ENCODE measurements around the gene SLC5A12. TPM values are rescaled to one million over a fixed set of nuclear protein-coding genes. Genes with fewer than 3 reads are reported as not detected.

SLC5A12 gene
- total RNA-seq, 2 donors from 2014 or later = not detected

GRCh38 chr11:26712497-26712896, 9.4 kb downstream of the SLC5A12 start:
- DNase-seq (no peak), ATAC-seq (no peak)
- Histone ChIP-seq H3K27ac (no peak overlapping the region), H3K27me3 (no peaks in the 10 kb centered on the region), H3K4me3 (no peak overlapping the region), H3K36me3 (replicated peaks in 1 of 2; ENCODE audit: insufficient read depth in 1 of 2, low read depth in 2 of 2) (no peaks in the 10 kb centered on the region), H3K9me3 (no peaks in the 10 kb centered on the region), H3K4me1 (no peaks in the 10 kb centered on the region)
- 40 to 46% methylated on average over 5 of the region's 5 CpGs for WGBS, 2 donors
- TF ChIP-seq POLR2A (IDR thresholded peaks at IDR 0.05) (no peak), CTCF (IDR thresholded peaks at IDR 0.05) (no peak)
- intact Hi-C loops (cut with DNase I) = no loop called here

- no peak overlapping the region for H3K4me3 ChIP-seq
- H3K9me3 ChIP-seq = no peaks in the 10 kb centered on the region
- 76 to 86% methylated on average over 2 of the region's 2 CpGs for WGBS, 2 donors
- TF ChIP-seq POLR2A (IDR thresholded peaks at IDR 0.05) (no peak), CTCF (IDR thresholded peaks at IDR 0.05) (no peak)
- DNase-seq (no peak), ATAC-seq (no peak)
- H3K36me3 ChIP-seq (replicated peaks in 1 of 2; ENCODE audit: insufficient read depth in 1 of 2, low read depth in 2 of 2) = no peaks in the 10 kb centered on the region
- no peaks in the 10 kb centered on the region for H3K4me1 ChIP-seq
- H3K27ac ChIP-seq = no peak overlapping the region
- H3K27me3 ChIP-seq = no peaks in the 10 kb centered on the region
- intact Hi-C loops (cut with DNase I) = no loop called here
These were observed 11.4 kb downstream of the SLC5A12 start for GRCh38 chr11:26710489-26710888.

- ATAC-seq (no peak), DNase-seq (no peak)
- H3K27me3 ChIP-seq = no peaks in the 10 kb centered on the region
- no peaks in the 10 kb centered on the region for H3K4me1 ChIP-seq
- TF ChIP-seq CTCF (IDR thresholded peaks at IDR 0.05) = no peak
- 41 to 64% methylated on average over 2 of the region's 2 CpGs for WGBS, 2 donors
- no peaks in the 10 kb centered on the region for H3K36me3 ChIP-seq (replicated peaks in 1 of 2; ENCODE audit: insufficient read depth in 1 of 2, low read depth in 2 of 2)
- no peak overlapping the region for H3K4me3 ChIP-seq
- H3K27ac ChIP-seq = no peak overlapping the region
- H3K9me3 ChIP-seq = no peaks in the 10 kb centered on the region
- intact Hi-C loops (cut with DNase I) = no loop called here
These were observed 13.0 kb downstream of the SLC5A12 start for GRCh38 chr11:26708736-26709456.

DNA sequence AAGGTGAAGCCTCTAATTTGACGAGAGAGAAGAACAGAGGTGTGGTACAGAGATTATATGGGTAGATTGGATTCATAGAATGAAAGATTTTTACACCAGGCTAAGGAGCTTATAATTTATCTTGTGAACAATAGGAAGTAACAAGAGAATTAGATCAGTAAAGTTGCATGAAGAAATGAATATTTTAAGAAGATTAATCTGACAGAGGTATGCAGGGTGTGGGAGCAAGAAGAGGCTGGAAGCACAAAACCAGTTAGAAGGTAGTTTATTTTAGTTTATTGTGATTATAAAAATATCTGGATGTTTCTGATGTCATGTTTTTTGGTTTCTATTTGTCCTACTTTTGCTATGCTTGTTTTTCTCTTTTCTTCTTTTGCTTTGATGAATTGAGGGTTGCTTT, 15.7 kb downstream of the SLC5A12 start:
- Histone ChIP-seq H3K36me3 (replicated peaks in 1 of 2; ENCODE audit: insufficient read depth in 1 of 2, low read depth in 2 of 2) (no peaks in the 10 kb centered on the region), H3K4me3 (no peak overlapping the region), H3K4me1 (no peaks in the 10 kb centered on the region), H3K27ac (no peak overlapping the region), H3K27me3 (no peaks in the 10 kb centered on the region), H3K9me3 (no peaks in the 10 kb centered on the region)
- WGBS, 2 donors = 54 to 57% methylated on average over 1 of the region's 1 CpG
- no peak for DNase-seq
- intact Hi-C loops (cut with DNase I) = no loop called here
- no peak for ATAC-seq
- TF ChIP-seq CTCF (IDR thresholded peaks at IDR 0.05) (no peak), POLR2A (IDR thresholded peaks at IDR 0.05) (no peak)

DNA sequence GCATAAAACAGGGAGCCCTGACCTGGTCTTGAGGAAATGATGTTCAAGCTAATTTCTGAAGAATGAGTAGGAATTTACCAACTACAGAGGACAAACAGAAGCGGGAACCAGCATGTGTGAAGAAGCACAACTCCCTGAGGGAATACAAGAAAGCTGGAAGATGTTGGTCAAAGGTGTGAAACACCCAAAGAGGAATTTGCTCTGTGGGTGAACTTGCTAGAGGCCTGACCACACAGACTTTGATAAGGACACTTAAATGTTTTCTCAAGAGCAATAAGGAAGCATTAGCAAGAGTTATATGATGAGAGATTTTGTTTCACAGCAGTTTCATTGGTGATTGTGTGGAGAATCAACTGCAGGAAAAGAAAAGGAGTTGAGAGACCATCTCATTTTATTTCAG, 17.6 kb downstream of the SLC5A12 start:
- no peak for TF ChIP-seq CTCF (IDR thresholded peaks at IDR 0.05)
- TF ChIP-seq POLR2A (IDR thresholded peaks at IDR 0.05) = no peak
- WGBS, 2 donors = 67 to 72% methylated on average over 1 of the region's 1 CpG
- Histone ChIP-seq H3K9me3 (no peaks in the 10 kb centered on the region), H3K4me1 (no peaks in the 10 kb centered on the region), H3K27me3 (no peaks in the 10 kb centered on the region), H3K36me3 (replicated peaks in 1 of 2; ENCODE audit: insufficient read depth in 1 of 2, low read depth in 2 of 2) (no peaks in the 10 kb centered on the region), H3K4me3 (no peak overlapping the region), H3K27ac (no peak overlapping the region)
- intact Hi-C loops (cut with DNase I) = no loop called here
- no peak for ATAC-seq
- no peak for DNase-seq

Data from body of pancreas (tissue), 4 donors.